IMR-90 (cell line): ENCODE results near the gene NDFIP2. TPM values are rescaled to one million over a fixed set of nuclear protein-coding genes. Genes with fewer than 3 reads are reported as not detected.

Source experiments
- ATAC-seq: fragments of 200-7000 bp; cut with Tn5 transposase; 2 replicates; pipeline ENCODE4 v1.9.1; 2020; ENCODE audit warnings: low read depth, mild to moderate bottlenecking, moderate library complexity
- BruUV-seq: library from RNA; stranded (reverse); fragments of 400-500 nt; replicated peaks from 2 replicates; lab custom pipeline; 2021; lab: Mats Ljungman, UMichigan
- CTCF ChIA-PET: fragments of 300-600 bp; formaldehyde crosslinking; extraction: SDS; loops from one replicate; lab custom pipeline; 2021; ENCODE audit warnings: antibody characterized with exemption; lab: Yijun Ruan, JAX
- POLR2A ChIA-PET: fragments of 300-600 bp; sonication (Branson Sonifier 250); formaldehyde crosslinking; loops from one replicate; lab custom pipeline; 2022; ENCODE audit warnings: antibody characterized with exemption; ENCODE audit not compliant: unreplicated experiment; lab: Charles Lee
- DNase-seq: peaks from one replicate; pipeline ENCODE4 v3.0.0; 2013
- H2AFZ ChIP-seq: replicated peaks from 2 replicates; pipeline ENCODE3; 2013; ENCODE audit warnings: low read length, mild to moderate bottlenecking; ENCODE audit not compliant: poor library complexity
- H2AK5ac ChIP-seq: 2 replicates; pipeline ENCODE4 v1.6.1; 2013; ENCODE audit warnings: low read depth, low read length, inconsistent platforms
- H2AK9ac ChIP-seq: replicated peaks from 2 replicates; pipeline ENCODE3; 2013; ENCODE audit warnings: mild to moderate bottlenecking, low read depth, low read length, moderate library complexity; ENCODE audit not compliant: poor library complexity
- H2BK120ac ChIP-seq: 2 replicates; pipeline ENCODE4 v1.6.1; 2013; ENCODE audit warnings: low read depth, low read length, inconsistent platforms
- H2BK15ac ChIP-seq: 3 replicates; pipeline ENCODE4 v1.6.1; 2013; ENCODE audit warnings: low read depth, low read length, inconsistent platforms
- H2BK20ac ChIP-seq: 2 replicates; pipeline ENCODE4 v1.6.1; 2013; ENCODE audit warnings: low read depth, mild to moderate bottlenecking, inconsistent platforms, low read length, moderate library complexity
- H2BK5ac ChIP-seq: 2 replicates; pipeline ENCODE4 v1.6.1; 2013; ENCODE audit warnings: mild to moderate bottlenecking, low read depth, low read length, inconsistent platforms; ENCODE audit not compliant: poor library complexity, severe bottlenecking
- H3K14ac ChIP-seq: replicated peaks from 2 replicates; pipeline ENCODE4 v1.6.1; 2013; ENCODE audit warnings: low read depth, low read length, inconsistent platforms
- H3K18ac ChIP-seq: 2 replicates; pipeline ENCODE4 v1.6.1; 2013; ENCODE audit warnings: low read depth, low read length, control low read depth
- H3K23ac ChIP-seq: 2 replicates; pipeline ENCODE4 v1.6.1; 2013; ENCODE audit warnings: low read depth, low read length, inconsistent platforms
- H3K27ac ChIP-seq: 2 replicates; pipeline ENCODE4 v1.5.1; 2013; ENCODE audit warnings: mild to moderate bottlenecking, control low read depth, low read length; ENCODE audit not compliant: insufficient read depth
- H3K27me3 ChIP-seq: 2 replicates; pipeline ENCODE4 v1.6.1; 2013; ENCODE audit warnings: low read length; ENCODE audit not compliant: control insufficient read depth, insufficient read depth
- H3K36me3 ChIP-seq: 2 replicates; pipeline ENCODE4 v1.6.1; 2013; ENCODE audit warnings: low read length, mixed read lengths; ENCODE audit not compliant: control insufficient read depth, insufficient read depth
- H3K4ac ChIP-seq: 2 replicates; pipeline ENCODE4 v1.6.1; 2013; ENCODE audit warnings: low read depth, low read length, inconsistent platforms
- H3K4me1 ChIP-seq: 2 replicates; pipeline ENCODE4 v1.6.1; 2013; ENCODE audit warnings: low read length, mixed read lengths; ENCODE audit not compliant: control insufficient read depth, insufficient read depth
- H3K4me2 ChIP-seq: 2 replicates; pipeline ENCODE4 v1.6.1; 2013; ENCODE audit warnings: low read depth, mild to moderate bottlenecking, control low read depth, low read length, moderate library complexity
- H3K4me3 ChIP-seq: 2 replicates; pipeline ENCODE4 v1.5.1; 2013; ENCODE audit warnings: low read depth, mild to moderate bottlenecking, control low read depth, low read length, moderate library complexity; ENCODE audit not compliant: insufficient read depth
- H3K56ac ChIP-seq: 2 replicates; pipeline ENCODE4 v1.6.1; 2013; ENCODE audit warnings: low read length, inconsistent platforms; ENCODE audit not compliant: insufficient read depth; ENCODE audit errors: extremely low read depth
- H3K79me1 ChIP-seq, 2 experiments: 2 replicates each; pipeline ENCODE4 v1.6.1; 2013; ENCODE audit warnings: low read length in 2 of 2, inconsistent platforms in 1 of 2, low read depth in 1 of 2
- H3K9ac ChIP-seq: 2 replicates; pipeline ENCODE4 v1.6.1; 2013; ENCODE audit warnings: low read depth, low read length, control low read depth
- H3K9me1 ChIP-seq: 2 replicates; pipeline ENCODE4 v1.6.1; 2013; ENCODE audit warnings: low read length, inconsistent platforms; ENCODE audit not compliant: insufficient read depth
- H3K9me3 ChIP-seq: 2 replicates; pipeline ENCODE4 v1.6.1; 2013; ENCODE audit warnings: low read length; ENCODE audit not compliant: control insufficient read depth, insufficient read depth
- H4K20me1 ChIP-seq: 2 replicates; pipeline ENCODE4 v1.6.1; 2013; ENCODE audit warnings: low read length, inconsistent platforms; ENCODE audit not compliant: insufficient read depth
- H4K5ac ChIP-seq: 2 replicates; pipeline ENCODE4 v1.6.1; 2013; ENCODE audit warnings: mild to moderate bottlenecking, low read depth, low read length, control low read depth
- H4K8ac ChIP-seq, 2 experiments: 2 replicates each; pipeline ENCODE4 v1.6.1; 2013; ENCODE audit warnings: low read depth in 2 of 2, low read length in 2 of 2, control low read depth in 1 of 2, inconsistent platforms in 1 of 2
- H4K91ac ChIP-seq: 2 replicates; pipeline ENCODE4 v1.6.1; 2013; ENCODE audit warnings: low read depth, low read length, inconsistent platforms; ENCODE audit not compliant: insufficient read depth
- CEBPB ChIP-seq: IDR thresholded peaks from 2 replicates; pipeline ENCODE4 v1.6.1; 2012; ENCODE audit warnings: low read depth, low read length, improper control_type of control experiment
- CHD1 ChIP-seq: IDR thresholded peaks from 2 replicates; pipeline ENCODE4 v1.6.1; 2012; ENCODE audit warnings: low read depth, low read length, improper control_type of control experiment
- FOS ChIP-seq: fragments of 150-350 bp; IDR thresholded peaks from 2 replicates; pipeline ENCODE4 v1.6.1; 2016; ENCODE audit warnings: low read depth, low read length
- MAFK ChIP-seq: IDR thresholded peaks from 2 replicates; pipeline ENCODE4 v1.6.1; 2012; ENCODE audit warnings: low read depth, low read length, improper control_type of control experiment
- MAZ ChIP-seq: IDR thresholded peaks from 2 replicates; pipeline ENCODE4 v1.6.1; 2012; ENCODE audit warnings: low read depth, mild to moderate bottlenecking, low read length, improper control_type of control experiment, moderate library complexity, borderline replicate concordance
- MXI1 ChIP-seq: IDR thresholded peaks from 2 replicates; pipeline ENCODE4 v1.6.1; 2012; ENCODE audit warnings: low read depth, mild to moderate bottlenecking, low read length, moderate library complexity, borderline replicate concordance
- RAD21 ChIP-seq: IDR thresholded peaks from 2 replicates; pipeline ENCODE4 v1.6.1; 2012; ENCODE audit warnings: low read length, improper control_type of control experiment
- RCOR1 ChIP-seq: IDR thresholded peaks from 2 replicates; pipeline ENCODE4 v1.6.1; 2012; ENCODE audit warnings: mild to moderate bottlenecking, low read length, improper control_type of control experiment; ENCODE audit not compliant: insufficient replicate concordance
- RFX5 ChIP-seq: IDR thresholded peaks from 2 replicates; pipeline ENCODE4 v1.8.0; 2012; ENCODE audit warnings: low read depth, mild to moderate bottlenecking, low read length, moderate library complexity
- USF2 ChIP-seq: fragments of 150-350 bp; IDR thresholded peaks from 2 replicates; pipeline ENCODE4 v1.6.1; 2017; ENCODE audit warnings: mild to moderate bottlenecking, antibody characterized with exemption, low read length, low read depth
- whole genome bisulfite sequencing, 2 experiments: methylation state at CpG; one replicate each; pipeline versions ENCODE4 v1.1.5 to v1.1.7; 2013; ENCODE audit warnings: missing lambda C conversion rate in 2 of 2; ENCODE audit not compliant: insufficient read length in 1 of 2; ENCODE audit errors: extremely low coverage in 2 of 2; 5-methylcytosine and 5-hydroxymethylcytosine counted together
- dilution Hi-C: fragments of 300-500 bp; cut with HindIII; formaldehyde crosslinking; loops from one replicate; pipeline ENCODE4 v1.14.3; 2018; ENCODE audit warnings: low sequenced_read_pairs; ENCODE audit not compliant: unreplicated experiment
- in situ Hi-C: fragments of 300-500 bp; cut with MboI; formaldehyde crosslinking; loops from 3 replicates; pipeline ENCODE4 v1.14.3; 2019; ENCODE audit warnings: low sequenced_read_pairs, inconsistent platforms, mixed read lengths
- intact Hi-C: fragments of 100-400 bp; cut with micrococcal nuclease; formaldehyde crosslinking; loops from 2 replicates; pipeline ENCODE4 v1.10.0; 2022
- polyA plus RNA-seq, 3 experiments: library from polyadenylated mRNA; depleted of rRNA; stranded (reverse); fragments of >200 nt; gene quantifications; 2 replicates each; pipeline ENCODE4 v1.2.3, GENCODE V29; 2012; ENCODE audit warnings: low replicate concordance in 1 of 3
- total RNA-seq: library from RNA; depleted of rRNA; stranded (reverse); fragments of >200 nt; gene quantifications from 2 replicates; pipeline ENCODE4 v1.2.3, GENCODE V29; 2012

NDFIP2 gene
- total and polyA plus RNA-seq, 2 of the 4 experiments (the other 2 are of a cell fraction), result 23.8 to 25.8 TPM

- no peaks in the 10 kb centered on the region for H3K9me3 ChIP-seq
- peaks cover under 1% of the 10 kb centered on the region for H3K27me3 ChIP-seq
- no peak overlapping the region for H2BK15ac ChIP-seq
- ChIA-PET POLR2A (no interaction called here), CTCF (interaction anchor here (0.5 to 2.3 kb wide), 6 partner anchors 29 to 1696 kb away, joined by 3 to 7 read pairs (median 4); no protein-coding TSS in a partner anchor)
- no peak overlapping the region for H4K91ac ChIP-seq
- H3K4me2 ChIP-seq, result peak overlapping the region; percentile 97; the same call in 1 of the 2 replicates
- no peak overlapping the region for H2AK9ac ChIP-seq
- no peak overlapping the region for H3K9ac ChIP-seq
- H3K4me3 ChIP-seq, result no peak overlapping the region
- dilution Hi-C loops (no loop called here), intact Hi-C loops (loop anchor here (5.0 kb wide), 2 partner anchors 49 to 61 kb away; no protein-coding TSS in a partner anchor), in situ Hi-C loops (no loop called here)
- no peak overlapping the region for H3K56ac ChIP-seq
- ATAC-seq (peak; percentile 24), DNase-seq (peak; percentile 78)
- no peaks in the 10 kb centered on the region for H3K36me3 ChIP-seq
- no peak overlapping the region for H2AK5ac ChIP-seq
- H3K4ac ChIP-seq, result no peak overlapping the region
- no peaks in the 10 kb centered on the region for H3K4me1 ChIP-seq
- H3K23ac ChIP-seq, result no peak overlapping the region
- H4K5ac ChIP-seq, result 0 out of 2 replicates have a peak overlapping the region, but pooled peaks have one; percentile 23
- H3K14ac ChIP-seq, result no peak overlapping the region
- TF ChIP-seq MAZ, result no peak
- no peak for TF ChIP-seq MXI1
- TF ChIP-seq RFX5, result no peak
- peak; percentile 93 for TF ChIP-seq MAFK
- TF ChIP-seq USF2, result no peak
- 0 out of 2 replicates have a peak, but pooled peaks have one; percentile 53 for TF ChIP-seq CEBPB
- no peak for TF ChIP-seq CHD1
- no peak for TF ChIP-seq RAD21
- TF ChIP-seq FOS, result no peak
- TF ChIP-seq RCOR1, result no peak
- no peak overlapping the region for H2BK120ac ChIP-seq
- H2AFZ ChIP-seq, result no peak overlapping the region
- H3K27ac ChIP-seq, result no peak overlapping the region
- BruUV-seq, result no TSS peak
- peak overlapping the region; percentile 63 for H2BK5ac ChIP-seq
- WGBS, 2 experiments, result no CpG with 5 or more reads among the region's 4 CpGs
- peak overlapping the region; percentile 84; the same call in 1 of the 2 replicates for H3K18ac ChIP-seq
- H3K9me1 ChIP-seq, result no peaks in the 10 kb centered on the region; the same call in 1 of the 2 replicates
- H2BK20ac ChIP-seq, result no peak overlapping the region
- H4K8ac ChIP-seq, result peak overlapping the region in 1 of 2 experiments; percentile 28; a peak in 1 of 4 replicates
- H4K20me1 ChIP-seq, result peaks cover 7% of the 10 kb centered on the region; the same call in 1 of the 2 replicates
- H3K79me1 ChIP-seq, result peaks cover 12 to 38% of the 10 kb centered on the region in 2 experiments; a peak in 3 of 4 replicates
Observed at GRCh38 chr13:79483086-79483706, 2.2 kb downstream of the NDFIP2 start.
